ENCODE results near the gene PCED1B. TPM values are rescaled to one million over a fixed set of nuclear protein-coding genes. Genes with fewer than 3 reads are reported as not detected.

The PCED1B gene
- total and polyA plus RNA-seq, 2 donors from 2014 or later = 2.8 to 9.2 TPM

GRCh38 chr12:47249719-47250357 lies 170.4 kb downstream of the PCED1B start:
- Histone ChIP-seq H3K9me3 (ENCODE audit: control insufficient read depth in 2 of 3, insufficient read depth in 1 of 3, low read length in 3 of 3) (no peaks in the 10 kb centered on the region), H3K27me3 (ENCODE audit: control insufficient read depth, insufficient read depth, low read length) (no peaks in the 10 kb centered on the region), H3K27ac (ENCODE audit: low read depth in 2 of 2, low read length in 2 of 2) (no peak overlapping the region), H3K4me3 (ENCODE audit: low read length in 3 of 3) (no peak overlapping the region), H3K9ac (ENCODE audit: low read length in 3 of 3) (no peak overlapping the region), H3K4me1 (ENCODE audit: control insufficient read depth in 2 of 3, insufficient read depth in 2 of 3, low read depth in 1 of 3, low read length in 3 of 3) (no peaks in the 10 kb centered on the region), H3K36me3 (ENCODE audit: control insufficient read depth in 2 of 3, insufficient read depth in 3 of 3, low read length in 3 of 3) (no peaks in the 10 kb centered on the region)
- no peak for TF ChIP-seq CTCF (IDR thresholded peaks at IDR 0.05; ENCODE audit: borderline replicate concordance, extremely low read depth, insufficient read depth)
- FAIRE-seq = no peak
- intact Hi-C loops (cut with DNase I) = no loop called here
- DNase-seq = no peak

- intact Hi-C loops (cut with DNase I) = no loop called here
- H3K4me3 ChIP-seq (ENCODE audit: low read length in 3 of 3) = no peak overlapping the region
- TF ChIP-seq CTCF (IDR thresholded peaks at IDR 0.05; ENCODE audit: borderline replicate concordance, extremely low read depth, insufficient read depth) = no peak
- no peaks in the 10 kb centered on the region for H3K36me3 ChIP-seq (ENCODE audit: control insufficient read depth in 2 of 3, insufficient read depth in 3 of 3, low read length in 3 of 3)
- no peak overlapping the region for H3K27ac ChIP-seq (ENCODE audit: low read depth in 2 of 2, low read length in 2 of 2)
- no peak overlapping the region for H3K9ac ChIP-seq (ENCODE audit: low read length in 3 of 3)
- no peaks in the 10 kb centered on the region for H3K27me3 ChIP-seq (ENCODE audit: control insufficient read depth, insufficient read depth, low read length)
- no peaks in the 10 kb centered on the region for H3K4me1 ChIP-seq (ENCODE audit: control insufficient read depth in 2 of 3, insufficient read depth in 2 of 3, low read depth in 1 of 3, low read length in 3 of 3)
- FAIRE-seq (no peak), DNase-seq (no peak)
- no peaks in the 10 kb centered on the region for H3K9me3 ChIP-seq (ENCODE audit: control insufficient read depth in 2 of 3, insufficient read depth in 1 of 3, low read length in 3 of 3)
These were observed 172.5 kb downstream of the PCED1B start for GRCh38 chr12:47251919-47252318.

DNA sequence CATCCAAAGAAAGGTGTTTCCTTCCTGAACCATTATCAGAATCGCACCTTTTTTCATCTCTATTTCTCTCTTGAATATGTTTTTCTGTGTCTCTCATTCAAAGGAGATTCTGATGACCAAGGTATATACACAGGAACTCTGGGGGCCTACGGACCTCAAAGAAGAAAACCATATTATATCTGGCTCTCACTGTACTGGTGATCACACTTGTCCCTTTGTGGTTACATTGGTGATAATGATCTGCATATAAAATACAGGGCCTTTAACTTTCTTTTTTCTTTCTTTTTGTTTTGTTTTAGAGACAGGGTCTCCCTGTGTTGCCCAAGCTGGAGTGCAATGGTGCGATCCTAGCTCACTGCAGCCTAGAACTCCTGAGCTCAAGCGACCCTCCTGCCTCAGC lies 185.5 kb downstream of the PCED1B start:
- no peak for DNase-seq
- no peaks in the 10 kb centered on the region for H3K36me3 ChIP-seq (ENCODE audit: control insufficient read depth in 2 of 3, insufficient read depth in 3 of 3, low read length in 3 of 3)
- FAIRE-seq = no peak
- H3K27me3 ChIP-seq (ENCODE audit: control insufficient read depth, insufficient read depth, low read length) = no peaks in the 10 kb centered on the region
- no peak overlapping the region for H3K27ac ChIP-seq (ENCODE audit: low read depth in 2 of 2, low read length in 2 of 2)
- no peak overlapping the region for H3K9ac ChIP-seq (ENCODE audit: low read length in 3 of 3)
- intact Hi-C loops (cut with DNase I) = no loop called here
- TF ChIP-seq CTCF (IDR thresholded peaks at IDR 0.05; ENCODE audit: borderline replicate concordance, extremely low read depth, insufficient read depth) = no peak
- no peaks in the 10 kb centered on the region for H3K9me3 ChIP-seq (ENCODE audit: control insufficient read depth in 2 of 3, insufficient read depth in 1 of 3, low read length in 3 of 3)
- H3K4me3 ChIP-seq (ENCODE audit: low read length in 3 of 3) = no peak overlapping the region
- H3K4me1 ChIP-seq (ENCODE audit: control insufficient read depth in 2 of 3, insufficient read depth in 2 of 3, low read depth in 1 of 3, low read length in 3 of 3) = no peaks in the 10 kb centered on the region

GRCh38 chr12:47265391-47265790 lies 186.0 kb downstream of the PCED1B start:
- intact Hi-C loops (cut with DNase I) = no loop called here
- H3K36me3 ChIP-seq (ENCODE audit: control insufficient read depth in 2 of 3, insufficient read depth in 3 of 3, low read length in 3 of 3) = no peaks in the 10 kb centered on the region
- FAIRE-seq (no peak), DNase-seq (no peak)
- no peak overlapping the region for H3K27ac ChIP-seq (ENCODE audit: low read depth in 2 of 2, low read length in 2 of 2)
- no peaks in the 10 kb centered on the region for H3K27me3 ChIP-seq (ENCODE audit: control insufficient read depth, insufficient read depth, low read length)
- no peaks in the 10 kb centered on the region for H3K9me3 ChIP-seq (ENCODE audit: control insufficient read depth in 2 of 3, insufficient read depth in 1 of 3, low read length in 3 of 3)
- no peaks in the 10 kb centered on the region for H3K4me1 ChIP-seq (ENCODE audit: control insufficient read depth in 2 of 3, insufficient read depth in 2 of 3, low read depth in 1 of 3, low read length in 3 of 3)
- H3K4me3 ChIP-seq (ENCODE audit: low read length in 3 of 3) = no peak overlapping the region
- H3K9ac ChIP-seq (ENCODE audit: low read length in 3 of 3) = no peak overlapping the region
- no peak for TF ChIP-seq CTCF (IDR thresholded peaks at IDR 0.05; ENCODE audit: borderline replicate concordance, extremely low read depth, insufficient read depth)
